C4-2B (cell line): Measurements from ENCODE around the gene CACNA1S.

ENCODE experiments used
- CTCF ChIP-seq: fragments of 450-650 bp; conservative IDR thresholded peaks from 2 replicates; pipeline ENCODE4 v1.5.1; 2017; ENCODE audit warnings: mild to moderate bottlenecking
- ZFX ChIP-seq: fragments of 450-650 bp; IDR thresholded peaks from 2 replicates; pipeline ENCODE4 v1.6.1; 2017

GRCh38 chr1:201023920-201024624 is 88.2 kb downstream of the CACNA1S start:
- no peak for TF ChIP-seq CTCF
- TF ChIP-seq ZFX = no peak
